HUES64 (cell line): ENCODE results near the gene PAFAH2.
A peak's percentile ranks its signal among the peaks of the same experiment; 100 is the strongest.

ENCODE experiments used
- H3K27ac ChIP-seq: 2 replicates; pipeline ENCODE4 v1.7.0; 2013; ENCODE audit warnings: low read depth, low read length, inconsistent platforms
- H3K27me3 ChIP-seq: 2 replicates; pipeline ENCODE4 v1.6.1; 2013; ENCODE audit warnings: mild to moderate bottlenecking, low read length; ENCODE audit not compliant: insufficient read depth
- H3K36me3 ChIP-seq: 2 replicates; pipeline ENCODE4 v1.6.1; 2013; ENCODE audit warnings: mild to moderate bottlenecking, low read length; ENCODE audit not compliant: insufficient read depth
- H3K4me1 ChIP-seq: 2 replicates; pipeline ENCODE4 v1.6.1; 2013; ENCODE audit warnings: mild to moderate bottlenecking, low read length, moderate library complexity; ENCODE audit not compliant: insufficient read depth
- H3K4me3 ChIP-seq: 2 replicates; pipeline ENCODE4 v1.5.1; 2013; ENCODE audit warnings: mild to moderate bottlenecking, low read length, moderate library complexity
- H3K9ac ChIP-seq: 2 replicates; pipeline ENCODE4 v1.6.1; 2013; ENCODE audit warnings: mild to moderate bottlenecking, low read depth, low read length
- H3K9me3 ChIP-seq: 2 replicates; pipeline ENCODE4 v1.6.1; 2013; ENCODE audit warnings: low read depth, low read length; ENCODE audit not compliant: insufficient read depth
- WGBS: fragments of 150-250, 120-280 bp; methylation state at CpG from one replicate; pipeline ENCODE4 v1.1.7; 2013; ENCODE audit warnings: missing lambda C conversion rate; 5-methylcytosine and 5-hydroxymethylcytosine counted together

PAFAH2 gene

GRCh38 chr1:25922971-25923552, 74.8 kb downstream of the PAFAH2 start:
- Histone ChIP-seq H3K36me3 (no peaks in the 10 kb centered on the region), H3K27ac (peak overlapping the region; percentile 82), H3K4me3 (peak overlapping the region; percentile 65), H3K27me3 (peaks cover 25% of the 10 kb centered on the region; the same call in 1 of the 2 replicates), H3K9ac (peak overlapping the region; percentile 73), H3K9me3 (no peaks in the 10 kb centered on the region), H3K4me1 (peaks cover 19% of the 10 kb centered on the region)
- WGBS, result under 1% methylated on average over 31 of the region's 32 CpGs

DNA sequence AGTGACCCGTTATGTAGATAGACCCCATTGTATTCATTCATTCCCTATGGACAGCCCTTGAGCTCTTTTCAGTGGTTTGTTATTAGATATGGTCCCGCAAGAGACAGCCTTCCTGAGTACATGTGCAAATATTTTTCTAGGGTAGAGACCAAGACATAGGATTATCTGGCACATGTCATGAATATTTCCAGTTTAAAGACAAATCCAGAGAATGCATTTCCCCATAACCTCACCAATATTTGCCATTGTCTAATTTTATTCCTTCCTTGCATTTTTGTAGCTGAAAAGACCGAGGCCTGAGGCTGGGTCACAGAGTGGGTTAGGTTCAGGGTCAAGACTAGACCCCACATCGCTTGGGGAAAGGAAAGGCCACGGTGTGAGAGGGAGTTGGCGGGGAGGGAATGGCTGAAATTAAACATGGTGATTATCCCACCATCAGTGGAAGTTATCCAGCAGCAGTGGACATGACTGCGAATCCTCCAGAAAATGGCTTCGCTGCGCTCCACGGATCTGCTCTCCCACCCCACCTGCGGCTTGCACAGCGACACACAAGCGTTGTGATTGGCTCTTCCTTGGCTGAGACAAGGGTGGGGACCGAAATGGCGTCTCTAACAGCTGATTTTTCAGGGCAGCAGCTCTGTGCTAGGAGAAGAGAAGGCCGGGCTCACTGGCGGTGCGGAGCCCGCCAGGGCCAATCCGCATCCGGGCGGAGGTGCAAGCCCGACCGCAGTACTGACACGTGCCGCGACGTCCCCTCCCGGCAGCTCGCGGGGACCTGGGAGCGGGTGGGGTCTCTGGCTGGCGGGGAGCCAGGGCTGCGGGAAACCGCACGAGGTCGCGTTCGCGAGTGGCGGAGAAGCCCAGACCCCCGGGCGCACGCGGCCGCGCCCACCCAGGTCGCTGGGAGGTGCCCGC, 75.5 kb downstream of the PAFAH2 start:
- H3K27me3 ChIP-seq, result peaks cover 25% of the 10 kb centered on the region; the same call in 1 of the 2 replicates
- H3K9me3 ChIP-seq, result no peaks in the 10 kb centered on the region
- peak overlapping the region; percentile 82; the same call in 1 of the 2 replicates for H3K27ac ChIP-seq
- H3K4me1 ChIP-seq, result peaks cover 18% of the 10 kb centered on the region
- WGBS, result 8% methylated on average over 49 of the region's 49 CpGs
- peak overlapping the region; percentile 73 for H3K9ac ChIP-seq
- no peaks in the 10 kb centered on the region for H3K36me3 ChIP-seq
- peak overlapping the region; percentile 65 for H3K4me3 ChIP-seq

- Histone ChIP-seq H3K27me3 (peaks cover 18% of the 10 kb centered on the region; the same call in 1 of the 2 replicates), H3K9me3 (no peaks in the 10 kb centered on the region), H3K4me1 (peaks cover 7% of the 10 kb centered on the region), H3K4me3 (no peak overlapping the region), H3K27ac (no peak overlapping the region), H3K36me3 (no peaks in the 10 kb centered on the region), H3K9ac (no peak overlapping the region)
- WGBS, result 80% methylated on average over 11 of the region's 11 CpGs
Observed at GRCh38 chr1:25918615-25919014, 79.2 kb downstream of the PAFAH2 start.

DNA sequence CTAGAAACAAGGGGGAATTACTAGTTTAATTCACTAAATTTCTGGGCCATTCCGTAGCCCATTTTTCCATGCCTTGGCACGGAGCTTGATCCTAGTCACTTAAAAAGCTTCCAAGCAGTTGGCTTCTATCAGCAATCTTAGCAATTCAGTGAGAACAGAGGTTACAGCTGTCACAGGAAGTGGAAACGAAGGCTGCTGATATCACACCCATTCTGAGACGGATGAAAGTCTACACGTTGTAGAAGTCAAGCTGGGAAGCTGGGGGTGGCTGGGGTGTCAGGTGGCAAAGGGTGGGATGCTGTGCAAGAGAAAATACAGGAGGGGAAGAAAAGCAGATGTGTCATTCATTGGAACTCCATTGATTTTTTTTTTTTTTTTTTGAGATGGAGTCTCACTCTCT, 79.9 kb downstream of the PAFAH2 start:
- Histone ChIP-seq H3K4me3 (no peak overlapping the region), H3K4me1 (peaks cover 7% of the 10 kb centered on the region; the same call in 1 of the 2 replicates), H3K27ac (no peak overlapping the region), H3K9me3 (no peaks in the 10 kb centered on the region), H3K27me3 (peaks cover 12% of the 10 kb centered on the region; the same call in 1 of the 2 replicates), H3K9ac (no peak overlapping the region), H3K36me3 (no peaks in the 10 kb centered on the region)
- 48% methylated on average over 5 of the region's 5 CpGs for WGBS

GRCh38 chr1:25916460-25916859, 81.4 kb downstream of the PAFAH2 start:
- Histone ChIP-seq H3K36me3 (no peaks in the 10 kb centered on the region), H3K27me3 (no peaks in the 10 kb centered on the region), H3K9ac (no peak overlapping the region), H3K4me3 (no peak overlapping the region), H3K4me1 (no peaks in the 10 kb centered on the region), H3K9me3 (no peaks in the 10 kb centered on the region), H3K27ac (no peak overlapping the region)
- 83% methylated on average over 2 of the region's 2 CpGs for WGBS

- WGBS, result 88% methylated on average over 2 of the region's 3 CpGs
- Histone ChIP-seq H3K9ac (no peak overlapping the region), H3K4me1 (no peaks in the 10 kb centered on the region), H3K27me3 (no peaks in the 10 kb centered on the region), H3K27ac (no peak overlapping the region), H3K9me3 (no peaks in the 10 kb centered on the region), H3K4me3 (no peak overlapping the region), H3K36me3 (no peaks in the 10 kb centered on the region)
Observed at GRCh38 chr1:25914074-25914995, 83.5 kb downstream of the PAFAH2 start.

GRCh38 chr1:25913206-25913605, 84.7 kb downstream of the PAFAH2 start:
- H3K4me3 ChIP-seq, result no peak overlapping the region
- no peak overlapping the region for H3K9ac ChIP-seq
- H3K27me3 ChIP-seq, result no peaks in the 10 kb centered on the region
- no peaks in the 10 kb centered on the region for H3K4me1 ChIP-seq
- no peaks in the 10 kb centered on the region for H3K36me3 ChIP-seq
- no peak overlapping the region for H3K27ac ChIP-seq
- no peaks in the 10 kb centered on the region for H3K9me3 ChIP-seq

DNA sequence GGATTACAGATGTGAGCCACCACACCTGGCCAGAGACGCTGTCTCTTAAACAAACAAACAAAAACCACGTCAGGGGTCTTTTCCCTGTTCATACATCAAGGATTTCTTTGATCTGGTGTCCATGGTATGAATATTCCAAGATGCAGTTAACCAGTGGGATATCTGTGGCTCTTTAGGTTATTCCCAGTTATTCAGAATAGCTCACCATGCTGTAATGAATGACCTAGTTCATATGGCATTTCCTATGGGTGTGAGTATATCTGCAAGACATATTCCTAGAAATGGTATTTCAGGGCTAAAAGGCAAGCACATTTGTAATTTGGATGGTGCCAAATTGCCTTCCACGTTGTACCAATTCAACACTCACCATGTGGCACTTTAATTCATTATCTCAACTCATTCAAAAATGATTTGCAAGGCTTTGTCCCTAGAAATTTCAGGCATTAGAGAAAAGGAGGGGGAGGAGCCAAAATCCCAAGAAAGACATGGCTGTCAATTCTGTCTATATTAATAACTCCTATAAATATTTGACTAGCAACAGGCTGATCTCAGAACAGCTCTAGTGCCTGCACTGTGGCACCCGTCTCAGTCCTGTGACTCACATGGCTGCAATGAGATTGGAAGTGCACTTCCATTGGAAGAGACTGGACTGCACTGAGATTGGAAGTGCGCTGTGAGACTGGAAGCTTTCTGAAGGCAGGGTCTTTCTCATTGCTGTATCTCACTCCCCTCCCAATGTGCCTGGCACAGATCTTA, 85.6 kb downstream of the PAFAH2 start:
- Histone ChIP-seq H3K27ac (no peak overlapping the region), H3K9me3 (no peaks in the 10 kb centered on the region), H3K36me3 (no peaks in the 10 kb centered on the region), H3K9ac (no peak overlapping the region), H3K27me3 (no peaks in the 10 kb centered on the region), H3K4me3 (no peak overlapping the region), H3K4me1 (peaks cover under 1% of the 10 kb centered on the region; the same call in 1 of the 2 replicates)
- WGBS, result 90% methylated on average over 5 of the region's 5 CpGs

DNA sequence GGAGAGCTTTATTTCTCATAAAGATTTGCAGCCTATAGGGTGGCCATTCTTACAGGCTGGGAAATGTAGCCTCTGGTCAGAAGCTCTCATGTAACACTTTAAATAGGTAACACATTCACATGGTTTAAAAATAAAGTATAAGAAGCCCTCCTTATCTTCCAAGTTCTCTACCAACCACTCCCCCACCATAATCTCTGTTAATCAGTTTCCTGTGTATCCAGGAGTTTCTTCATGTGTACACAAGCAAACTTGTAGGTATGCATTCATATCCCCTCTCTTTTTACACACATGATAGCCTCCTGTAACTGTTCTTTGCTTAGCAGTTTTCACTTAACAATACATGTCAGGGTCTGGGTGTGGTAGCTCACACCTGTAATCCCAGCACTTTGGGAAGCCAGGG, 86.7 kb downstream of the PAFAH2 start:
- H3K27ac ChIP-seq, result no peak overlapping the region

More for the DNA sequence above, 86.7 kb downstream of the PAFAH2 start:
- Histone ChIP-seq H3K4me3 (no peak overlapping the region), H3K27me3 (no peaks in the 10 kb centered on the region), H3K9ac (no peak overlapping the region), H3K4me1 (peaks cover 6% of the 10 kb centered on the region; the same call in 1 of the 2 replicates), H3K36me3 (no peaks in the 10 kb centered on the region), H3K9me3 (no peaks in the 10 kb centered on the region)
